ENCODE data around the gene TNFRSF8.
"Not testable (repeated sequence)": the region's sequence is repeated elsewhere in the genome, so short reads cannot be mapped to it uniquely, and the experiment has no call there.

Gene TNFRSF8

DNA sequence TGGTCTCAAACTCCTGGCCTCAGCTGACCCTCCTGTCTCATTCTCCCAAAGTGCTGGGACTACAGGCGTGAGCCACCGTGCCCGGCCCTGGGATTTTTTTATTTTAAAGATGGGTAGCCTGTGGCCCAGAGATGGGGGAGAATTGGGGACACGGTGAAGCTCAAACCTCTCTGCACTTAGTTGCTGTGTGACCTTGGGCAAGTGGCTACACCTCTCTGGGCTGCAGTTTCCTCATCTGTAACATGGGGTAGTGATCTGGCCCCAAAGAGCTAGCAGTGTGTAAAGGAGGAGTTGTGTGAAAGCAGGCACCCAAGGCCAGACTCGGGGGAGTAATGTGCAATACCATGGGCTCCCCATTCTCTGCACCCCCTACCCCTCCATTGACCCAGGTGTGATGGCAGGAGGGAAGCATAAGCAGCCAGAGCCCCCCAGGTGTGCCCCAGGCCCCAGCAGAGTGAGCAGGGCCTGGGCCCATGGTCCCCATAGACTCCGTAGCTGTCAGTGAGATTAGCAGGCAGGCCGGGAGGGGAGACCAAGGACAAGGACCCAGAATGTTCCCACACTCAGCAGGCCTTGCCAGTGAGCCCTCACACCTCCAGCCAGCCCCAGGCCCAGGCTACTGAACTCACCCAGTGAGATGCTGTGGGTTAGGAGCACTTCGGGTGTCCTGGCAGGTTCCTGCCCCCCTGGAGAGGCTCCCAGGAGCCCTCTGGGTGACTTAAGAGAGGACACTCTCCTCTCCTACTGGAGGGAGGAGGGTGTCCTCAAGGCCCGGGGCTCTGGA is 17.9 kb downstream of the TNFRSF8 start:
- no peak overlapping the region for H3K27ac ChIP-seq
- H3K4me3 ChIP-seq = no peak overlapping the region

- Histone ChIP-seq H3K4me3 (no peak overlapping the region), H3K27ac (no peak overlapping the region)
These were observed 18.7 kb downstream of the TNFRSF8 start for GRCh38 chr1:12081648-12082396.

- Histone ChIP-seq H3K27ac (no peak overlapping the region), H3K4me3 (no peak overlapping the region)
These were observed 19.9 kb downstream of the TNFRSF8 start for GRCh38 chr1:12082988-12083387.

DNA sequence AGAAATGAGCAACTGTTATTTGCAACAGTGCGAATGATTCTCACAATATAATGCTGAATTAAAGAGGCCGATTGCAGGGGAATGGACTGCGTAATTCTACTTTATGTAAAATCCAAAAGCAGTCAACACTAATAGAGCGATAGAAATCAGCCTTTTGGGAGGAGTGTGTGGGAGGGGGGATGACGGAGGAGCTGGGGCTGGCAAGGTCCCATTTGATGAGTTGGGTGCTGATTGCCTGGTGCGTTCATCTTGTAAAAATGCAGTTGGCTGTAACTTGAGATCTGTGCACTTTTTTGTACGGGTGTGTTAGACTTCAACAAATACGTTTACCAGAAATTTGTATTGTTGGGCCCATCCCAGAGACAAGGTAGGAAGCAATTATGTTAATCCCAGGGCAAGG is 20.7 kb downstream of the TNFRSF8 start:
- Histone ChIP-seq H3K4me3 (no peak overlapping the region), H3K27ac (no peak overlapping the region)

DNA sequence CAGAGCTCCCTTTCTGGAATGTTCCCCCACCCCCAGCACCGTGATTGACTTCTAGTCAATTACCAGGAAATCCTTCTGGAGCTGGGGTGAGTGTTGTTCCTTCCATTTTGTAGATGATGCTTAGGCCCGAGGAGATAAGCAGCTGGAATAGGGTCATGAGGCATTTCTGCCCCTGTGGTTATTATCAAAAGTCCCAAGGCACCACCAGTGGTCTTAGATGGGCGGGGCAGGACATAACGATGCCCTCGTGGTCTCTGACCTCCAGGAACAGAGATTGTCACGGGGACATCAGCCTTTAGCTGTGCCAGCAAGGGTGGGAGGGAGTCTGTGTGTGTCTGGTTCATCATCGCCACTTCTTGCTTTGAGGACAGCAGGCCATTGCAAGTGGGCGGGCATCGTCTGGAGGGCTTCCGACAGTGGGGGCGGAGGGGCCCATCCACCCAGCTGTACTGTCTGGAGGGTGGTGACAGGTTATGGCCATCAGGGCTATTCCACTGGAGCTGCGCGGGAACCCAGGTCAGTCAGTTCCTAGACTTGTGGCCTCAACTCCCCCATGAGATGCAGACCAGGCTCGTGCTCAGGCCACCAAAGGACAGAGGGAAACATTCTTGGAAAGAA is 22.6 kb downstream of the TNFRSF8 start:
- H3K27ac ChIP-seq = no peak overlapping the region
- H3K4me3 ChIP-seq = no peak overlapping the region

GRCh38 chr1:12087797-12088314 is 24.8 kb downstream of the TNFRSF8 start:
- H3K27ac ChIP-seq = peak overlapping the region in 8 of 21 experiments; percentile 2 to 78 (median 24)
- no peak overlapping the region for H3K4me3 ChIP-seq

GRCh38 chr1:12088607-12089006 is 25.5 kb downstream of the TNFRSF8 start:
- Histone ChIP-seq H3K27ac (peak overlapping the region in 9 of 21 experiments; percentile 2 to 78 (median 17)), H3K4me3 (no peak overlapping the region)

- Histone ChIP-seq H3K27ac (no peak overlapping the region), H3K4me3 (no peak overlapping the region)
These were observed 27.2 kb downstream of the TNFRSF8 start for GRCh38 chr1:12090326-12090725.

- Histone ChIP-seq H3K27ac (peak overlapping the region in 1 of 21 experiments; percentile 14), H3K4me3 (no peak overlapping the region)
These were observed 28.1 kb downstream of the TNFRSF8 start for GRCh38 chr1:12091191-12091590.

DNA sequence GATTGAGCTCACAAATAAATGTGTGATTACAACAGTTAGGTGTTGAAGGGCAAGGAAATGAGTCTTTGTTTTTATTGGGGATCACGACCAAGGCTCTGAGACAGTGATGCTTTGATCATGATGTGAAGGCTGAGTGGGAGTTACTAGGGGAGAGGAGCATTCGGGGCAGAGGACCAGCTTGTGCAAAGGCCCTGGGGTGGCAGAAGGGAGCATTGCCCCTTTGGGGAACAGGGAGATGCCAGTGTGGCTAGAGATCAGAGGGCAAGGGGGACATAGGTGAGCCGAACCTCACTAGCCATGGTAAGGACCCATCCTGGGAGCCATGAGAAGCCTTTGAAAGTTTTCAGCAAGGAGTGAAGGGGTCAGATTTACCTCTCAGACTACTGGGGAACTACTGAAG is 31.1 kb downstream of the TNFRSF8 start:
- Histone ChIP-seq H3K4me3 (no peak overlapping the region), H3K27ac (no peak overlapping the region)

- H3K27ac ChIP-seq = no peak overlapping the region
- H3K4me3 ChIP-seq = no peak overlapping the region
These were observed 32.6 kb downstream of the TNFRSF8 start for GRCh38 chr1:12095452-12096263.

GRCh38 chr1:12096615-12097014 is 33.5 kb downstream of the TNFRSF8 start:
- no peak overlapping the region for H3K4me3 ChIP-seq
- H3K27ac ChIP-seq = no peak overlapping the region

DNA sequence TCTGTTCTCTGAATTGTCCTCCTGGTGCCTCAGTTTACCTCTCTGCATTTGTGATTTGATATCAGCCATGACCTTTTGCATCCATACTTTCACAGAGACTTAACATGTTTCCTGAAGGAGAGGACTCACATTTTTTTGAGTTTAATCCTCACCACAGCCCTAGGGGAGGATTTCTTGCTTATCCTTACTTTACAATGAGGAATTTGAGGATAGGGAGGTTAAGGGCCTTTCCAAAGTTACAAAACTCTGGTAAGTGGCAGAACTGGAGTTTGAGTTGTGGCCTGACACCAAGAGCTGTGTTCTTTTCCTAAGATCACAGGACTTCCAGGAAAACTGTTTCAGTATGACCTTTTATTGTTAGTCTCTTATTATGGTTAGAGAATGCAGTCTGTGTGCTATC is 34.2 kb downstream of the TNFRSF8 start:
- Histone ChIP-seq H3K4me3 (no peak overlapping the region), H3K27ac (no peak overlapping the region)

DNA sequence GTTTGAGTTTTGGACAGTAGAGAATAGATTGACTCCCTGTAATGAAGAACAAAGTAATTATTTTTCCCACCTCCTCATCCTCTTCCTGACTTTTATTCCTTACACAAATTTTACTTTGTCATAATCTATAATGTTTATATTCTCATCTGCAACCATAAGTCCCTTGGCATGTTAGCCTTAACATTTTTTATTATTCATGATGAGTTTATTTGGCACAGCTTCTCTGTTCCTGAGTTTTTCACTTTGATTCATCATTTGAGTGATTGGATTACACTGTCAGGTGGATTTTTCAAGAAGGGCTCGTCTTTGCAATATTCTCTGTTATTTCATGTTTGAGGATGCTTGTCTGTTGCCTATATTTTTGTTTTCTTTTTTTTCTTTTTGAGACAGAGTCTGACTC is 35.7 kb downstream of the TNFRSF8 start:
- Histone ChIP-seq H3K4me3 (no peak overlapping the region), H3K27ac (no peak overlapping the region)

DNA sequence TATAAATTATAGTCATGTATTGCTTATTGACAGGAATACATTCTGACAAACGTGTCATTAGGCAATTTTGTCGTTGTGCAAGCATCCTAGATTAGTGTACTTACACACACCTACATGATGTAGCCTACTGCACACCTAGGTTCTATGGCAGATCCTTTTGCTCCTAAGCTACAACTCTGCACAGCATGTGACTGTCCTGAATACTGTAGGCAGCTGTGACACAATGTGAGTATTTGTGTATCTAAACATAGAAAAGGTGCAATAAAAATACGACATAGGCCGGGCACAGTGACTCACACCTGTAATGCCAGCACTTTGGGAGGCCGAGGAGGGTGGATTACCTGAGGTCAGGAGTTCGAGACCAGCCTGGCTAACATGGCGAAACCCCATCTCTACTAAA is 36.5 kb downstream of the TNFRSF8 start:
- no peak overlapping the region for H3K27ac ChIP-seq
- no peak overlapping the region for H3K4me3 ChIP-seq

- no peak overlapping the region for H3K4me3 ChIP-seq
- H3K27ac ChIP-seq = no peak overlapping the region
These were observed 37.0 kb downstream of the TNFRSF8 start for GRCh38 chr1:12100071-12100470.

DNA sequence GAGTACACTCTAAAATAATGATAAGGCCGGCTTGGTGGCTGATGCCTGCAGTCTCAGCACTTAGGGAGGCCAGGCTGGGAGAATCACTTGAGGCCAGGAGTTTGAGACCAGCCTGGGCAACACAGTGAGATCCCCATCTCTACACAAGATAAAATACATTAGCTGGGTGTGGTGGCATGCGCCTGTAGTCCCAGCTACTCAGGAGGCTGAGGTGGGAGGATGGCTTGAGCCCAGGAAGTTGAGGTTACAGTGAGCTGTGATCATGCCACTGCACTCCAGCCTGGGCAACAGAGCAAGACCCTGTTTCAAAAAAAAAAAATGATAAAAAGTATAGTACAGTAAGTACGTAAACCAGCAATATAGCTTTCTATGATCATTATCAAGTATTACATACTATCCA is 38.0 kb downstream of the TNFRSF8 start:
- not testable (repeated sequence) for H3K27ac ChIP-seq, H3K4me3 ChIP-seq

- H3K27ac ChIP-seq = no peak overlapping the region
- H3K4me3 ChIP-seq = no peak overlapping the region
These were observed 39.0 kb downstream of the TNFRSF8 start for GRCh38 chr1:12102066-12102465.

GRCh38 chr1:12104417-12104816 is 41.3 kb downstream of the TNFRSF8 start:
- no peak overlapping the region for H3K27ac ChIP-seq
- no peak overlapping the region for H3K4me3 ChIP-seq

- Histone ChIP-seq H3K27ac (no peak overlapping the region), H3K4me3 (no peak overlapping the region)
These were observed 43.0 kb downstream of the TNFRSF8 start for GRCh38 chr1:12106153-12106552.
